Amygdala (tissue), 56 donors: ENCODE measurements around the gene L3MBTL4.
"Not testable (repeated sequence)": the region's sequence is repeated elsewhere in the genome, so short reads cannot be mapped to it uniquely, and the experiment has no call there.

Experiments
- DNase-seq, 56 donors: peaks; one replicate each; lab custom pipeline; 2025; lab: John Stamatoyannopoulos, UW

Gene L3MBTL4

DNA sequence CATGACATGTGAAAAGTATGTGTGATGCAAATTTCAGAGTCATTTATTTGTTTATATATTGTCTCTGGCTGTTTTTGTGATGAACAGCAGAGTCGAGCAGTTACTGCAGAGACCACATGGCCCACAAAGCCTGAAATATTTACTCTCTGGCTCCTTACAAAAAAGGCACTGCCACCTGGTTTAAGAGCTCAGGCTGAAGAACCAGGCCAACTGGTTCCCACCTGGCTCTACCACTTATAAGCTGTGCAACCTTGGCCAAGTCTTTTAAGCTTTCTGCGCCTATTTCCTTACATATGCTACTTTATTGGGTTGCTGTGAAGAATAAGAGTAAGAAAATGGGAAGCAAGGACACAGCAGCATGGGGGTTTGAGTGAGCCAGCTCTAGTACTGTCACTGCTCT, 207.6 kb downstream of the L3MBTL4 start:
- DNase-seq = no peak

GRCh38 chr18:6205706-6206105, 209.0 kb downstream of the L3MBTL4 start:
- no peak for DNase-seq

GRCh38 chr18:6204476-6204875, 210.2 kb downstream of the L3MBTL4 start:
- DNase-seq = no peak

- DNase-seq = no peak
Observed at GRCh38 chr18:6203791-6204190, 210.9 kb downstream of the L3MBTL4 start.

- no peak for DNase-seq
Observed at GRCh38 chr18:6202861-6203260, 211.8 kb downstream of the L3MBTL4 start.

- no peak for DNase-seq
Observed at GRCh38 chr18:6200204-6200774, 214.4 kb downstream of the L3MBTL4 start.

- no peak for DNase-seq
Observed at GRCh38 chr18:6199777-6200176, 214.9 kb downstream of the L3MBTL4 start.

DNA sequence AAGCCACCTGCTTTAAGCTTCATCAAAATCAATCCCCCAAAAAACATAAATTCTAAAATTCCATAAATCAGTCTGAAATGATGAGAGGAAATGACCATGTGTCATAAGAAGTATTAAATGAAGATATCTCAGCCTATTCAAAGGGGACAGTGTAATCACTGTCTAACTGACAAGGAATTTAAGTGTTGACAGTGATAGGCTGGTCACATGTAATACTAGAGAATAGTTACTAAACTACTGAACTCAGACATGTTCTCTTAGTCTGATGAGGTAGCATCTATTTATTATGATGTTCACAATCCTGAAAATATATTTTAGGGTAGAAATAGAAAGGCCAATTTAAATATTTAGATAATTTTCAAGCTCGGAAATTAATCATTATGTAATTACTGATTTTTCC, 216.1 kb downstream of the L3MBTL4 start:
- DNase-seq = no peak

- no peak for DNase-seq
Observed at GRCh38 chr18:6194640-6195039, 220.1 kb downstream of the L3MBTL4 start.

GRCh38 chr18:6185782-6186181, 228.9 kb downstream of the L3MBTL4 start:
- not testable (repeated sequence) for DNase-seq

DNA sequence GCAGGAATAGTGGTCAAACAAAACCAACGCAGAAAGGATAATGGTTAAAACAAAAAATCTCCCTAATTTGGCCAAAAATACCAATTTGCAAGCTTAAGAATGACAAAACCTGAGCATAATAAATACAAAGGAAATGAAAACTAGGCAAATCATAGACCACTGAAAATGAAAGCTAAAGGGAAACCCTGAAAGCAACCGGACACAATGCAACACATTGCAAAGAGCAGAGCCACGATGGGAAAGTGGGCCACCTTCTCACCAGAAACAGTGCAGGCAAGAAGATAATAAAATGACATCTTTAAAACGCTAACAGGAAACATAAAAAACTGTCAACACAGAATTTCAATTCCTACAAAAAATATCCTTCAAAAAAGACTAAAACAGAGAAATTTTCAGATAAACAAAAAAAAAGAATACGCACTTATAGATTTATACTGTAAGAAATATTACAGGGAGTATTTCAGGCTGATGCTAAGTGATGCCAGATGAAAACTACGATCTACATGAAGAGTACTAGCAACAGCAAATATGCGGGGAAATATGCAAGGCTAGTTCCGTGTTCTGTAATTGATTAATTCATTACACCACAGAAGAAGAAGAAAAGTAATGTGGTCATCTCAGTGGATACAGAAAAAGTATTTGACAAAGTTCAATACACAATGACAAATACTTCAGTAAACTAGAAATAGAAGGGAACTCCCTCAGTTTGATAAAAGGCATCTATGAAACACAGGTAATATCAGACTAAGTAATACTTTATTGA, 239.5 kb downstream of the L3MBTL4 start:
- DNase-seq = no peak

GRCh38 chr18:6170604-6171003, 244.1 kb downstream of the L3MBTL4 start:
- no peak for DNase-seq

DNA sequence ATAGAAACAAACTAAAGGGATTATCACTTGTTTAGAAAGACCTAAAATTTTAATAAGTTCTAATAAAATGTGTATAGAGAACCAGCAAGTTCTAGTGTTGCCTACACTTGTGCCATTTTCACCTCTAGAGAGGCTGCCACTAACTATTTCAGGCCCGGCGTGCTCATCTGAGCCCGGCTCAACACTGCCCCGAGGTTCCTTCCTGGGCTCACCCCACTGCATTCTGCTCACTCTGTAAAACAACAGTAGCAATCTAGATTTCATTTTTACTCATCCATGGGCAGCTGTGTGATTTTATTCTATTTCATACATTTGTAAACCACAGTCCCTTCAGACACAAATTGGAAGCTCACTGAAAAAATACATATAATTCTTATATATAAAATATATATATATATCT, 253.2 kb downstream of the L3MBTL4 start:
- DNase-seq = no peak

DNA sequence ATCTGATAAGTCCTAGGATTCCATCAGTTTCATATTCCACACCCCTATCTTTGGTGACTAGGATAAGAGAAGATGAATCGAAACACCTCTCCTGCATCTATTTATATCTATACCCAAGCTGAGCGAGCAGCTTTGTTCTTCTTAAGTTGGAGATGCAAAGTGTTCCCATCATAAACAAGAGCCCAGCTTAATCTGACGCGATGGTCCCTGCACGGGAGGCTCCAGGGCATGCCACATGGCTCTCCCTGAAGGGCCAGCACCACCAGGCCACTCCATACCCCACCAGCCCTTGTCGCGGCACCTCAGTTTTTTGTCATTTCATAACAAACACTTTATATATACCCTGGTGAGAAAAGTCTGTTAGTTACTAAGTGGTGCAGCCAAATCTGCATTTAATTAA, 255.3 kb downstream of the L3MBTL4 start:
- no peak for DNase-seq

GRCh38 chr18:6158958-6159357, 255.8 kb downstream of the L3MBTL4 start:
- DNase-seq = no peak

DNA sequence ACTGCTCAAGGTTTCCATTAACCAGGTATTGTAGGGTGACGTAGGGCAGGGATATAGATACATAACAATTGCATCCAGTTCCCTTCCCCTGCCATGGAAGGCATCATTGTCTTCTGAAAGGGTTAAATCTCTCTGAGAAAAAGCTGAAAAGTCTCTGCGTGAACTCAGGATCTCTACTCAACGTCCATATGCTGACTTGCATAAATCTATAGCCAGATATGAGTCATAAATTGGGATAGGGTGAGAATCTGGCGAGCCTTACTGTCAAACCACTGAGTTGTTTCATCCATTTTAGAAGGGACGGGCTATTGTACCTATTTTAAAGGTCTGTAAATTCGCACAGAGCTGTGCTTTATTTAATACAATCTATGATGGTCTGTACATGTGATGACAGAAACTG, 258.3 kb downstream of the L3MBTL4 start:
- no peak for DNase-seq

DNA sequence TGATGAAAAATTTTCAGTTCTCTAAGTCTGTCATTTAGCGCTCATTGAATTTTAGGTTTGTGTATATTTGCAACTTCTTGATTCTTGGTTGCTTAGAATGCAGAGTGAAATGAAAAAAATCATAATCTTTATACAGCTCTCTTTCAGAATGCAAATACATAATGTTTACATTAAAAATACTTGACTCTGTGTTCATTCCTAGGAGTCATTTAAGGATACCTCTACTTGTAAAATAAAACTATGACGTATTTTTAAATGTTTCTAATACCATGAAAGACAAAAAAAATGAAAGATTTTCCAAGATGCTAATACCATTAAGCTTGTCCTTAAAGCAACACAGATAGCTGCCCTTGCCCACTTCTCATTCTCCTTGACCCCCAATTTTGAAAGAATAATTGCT, 259.0 kb downstream of the L3MBTL4 start:
- no peak for DNase-seq

GRCh38 chr18:6150430-6150829, 264.3 kb downstream of the L3MBTL4 start:
- no peak for DNase-seq

DNA sequence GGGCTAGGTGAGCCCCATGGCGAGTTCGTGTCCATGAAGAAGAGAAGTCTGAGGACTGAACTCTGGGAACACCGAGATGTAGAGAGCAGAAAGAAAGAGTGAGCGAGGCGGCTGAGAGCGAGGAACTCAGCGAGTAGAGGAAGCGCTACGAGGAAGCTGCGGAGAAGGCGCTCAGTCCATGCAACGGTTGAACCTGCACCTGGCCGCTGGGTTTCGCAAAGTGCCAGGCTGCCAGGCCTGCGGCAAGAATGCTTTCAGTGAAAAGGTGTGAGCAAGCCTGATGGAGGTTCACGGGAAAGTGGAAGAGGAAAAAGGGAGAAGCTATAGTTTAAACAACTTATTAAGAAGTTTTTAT, 268.4 kb downstream of the L3MBTL4 start:
- DNase-seq = no peak

- DNase-seq = peak in 14 of 56 donors; percentile 2 to 32 (median 12)
Observed at GRCh38 chr18:6145645-6146306, 268.9 kb downstream of the L3MBTL4 start.

- no peak for DNase-seq
Observed at GRCh38 chr18:6139007-6139406, 275.7 kb downstream of the L3MBTL4 start.

GRCh38 chr18:6135901-6136300, 278.8 kb downstream of the L3MBTL4 start:
- not testable (repeated sequence) for DNase-seq
